GM21515 (cell line): ENCODE data around the gene TFPT.

Source experiments
- ATAC-seq: cut with Tn5 transposase; IDR thresholded peaks from one replicate; pipeline ENCODE4 v1.9.1; 2021; ENCODE audit not compliant: unreplicated experiment

TFPT gene

GRCh38 chr19:54115109-54116063 lies at the start of gene TFPT, which contains the start of gene PRPF31:
TSS of gene TFPT (minus strand) at chr19:54115657. CDS start at chr19:54115269, 388 bp downstream.
TSS of gene PRPF31 (plus strand) at chr19:54115754. CDS start at chr19:54118279, 2,525 bp downstream.
- ATAC-seq = peak; percentile 78

GRCh38 chr19:54165222-54165621 lies 49.8 kb upstream of the TFPT start:
- no peak for ATAC-seq

- no peak for ATAC-seq
Measured at GRCh38 chr19:54164369-54165068, 49.1 kb upstream of the TFPT start.

GRCh38 chr19:54162884-54163283 lies 47.4 kb upstream of the TFPT start:
- no peak for ATAC-seq

- no peak for ATAC-seq
Measured at GRCh38 chr19:54162241-54162805, 46.9 kb upstream of the TFPT start.

- no peak for ATAC-seq
Measured at GRCh38 chr19:54160854-54161253, 45.4 kb upstream of the TFPT start.

- ATAC-seq = peak; percentile 7
Measured at GRCh38 chr19:54160182-54160811, 44.8 kb upstream of the TFPT start.

GRCh38 chr19:54159352-54160181 lies 44.1 kb upstream of the TFPT start, which contains the start of gene LENG1:
TSS of gene LENG1 (minus strand) at chr19:54159721. CDS start at chr19:54159695, 26 bp downstream.
- peak; percentile 87 for ATAC-seq

- no peak for ATAC-seq
Measured at GRCh38 chr19:54158812-54159351, 43.4 kb upstream of the TFPT start.

GRCh38 chr19:54156953-54157352 lies 41.5 kb upstream of the TFPT start:
- no peak for ATAC-seq

GRCh38 chr19:54156490-54156889 lies 41.0 kb upstream of the TFPT start:
- no peak for ATAC-seq

GRCh38 chr19:54155694-54156093 lies 40.2 kb upstream of the TFPT start:
- ATAC-seq = no peak

GRCh38 chr19:54154603-54155345 lies 39.3 kb upstream of the TFPT start:
- ATAC-seq = no peak

- no peak for ATAC-seq
Measured at GRCh38 chr19:54153731-54154326, 38.4 kb upstream of the TFPT start.

- no peak for ATAC-seq
Measured at GRCh38 chr19:54152878-54153524, 37.5 kb upstream of the TFPT start.

- ATAC-seq = no peak
Measured at GRCh38 chr19:54152267-54152666, 36.8 kb upstream of the TFPT start.

GRCh38 chr19:54151362-54152035 lies 36.0 kb upstream of the TFPT start:
- no peak for ATAC-seq
